ENCODE results near the gene FAM120A.

Gene FAM120A

DNA sequence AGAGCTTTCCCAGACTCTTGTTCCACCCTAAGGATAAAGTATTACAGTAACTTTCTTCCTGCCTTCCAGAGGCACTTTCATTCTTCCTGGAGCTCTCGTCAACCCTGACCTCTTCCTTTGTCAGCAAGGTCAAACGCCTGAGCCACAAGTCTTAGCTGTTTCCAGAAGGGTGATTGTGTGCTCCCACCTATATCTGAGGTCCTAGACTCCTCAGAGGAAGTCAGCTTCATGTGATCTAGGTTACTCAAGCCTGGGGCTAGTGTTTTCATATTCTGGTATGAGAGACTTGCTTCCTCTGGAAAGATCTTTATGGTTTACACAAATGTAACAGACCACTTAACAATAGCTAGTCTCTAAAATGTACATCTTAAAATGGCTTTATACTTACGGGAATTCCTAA, 5.4 kb upstream of the FAM120A start:
- no peak overlapping the region for H3K4me3 ChIP-seq (ENCODE audit: low read depth, low read length)
- DNase-seq (ENCODE audit: low read depth) = no peak
- TF ChIP-seq, protein P1, sequence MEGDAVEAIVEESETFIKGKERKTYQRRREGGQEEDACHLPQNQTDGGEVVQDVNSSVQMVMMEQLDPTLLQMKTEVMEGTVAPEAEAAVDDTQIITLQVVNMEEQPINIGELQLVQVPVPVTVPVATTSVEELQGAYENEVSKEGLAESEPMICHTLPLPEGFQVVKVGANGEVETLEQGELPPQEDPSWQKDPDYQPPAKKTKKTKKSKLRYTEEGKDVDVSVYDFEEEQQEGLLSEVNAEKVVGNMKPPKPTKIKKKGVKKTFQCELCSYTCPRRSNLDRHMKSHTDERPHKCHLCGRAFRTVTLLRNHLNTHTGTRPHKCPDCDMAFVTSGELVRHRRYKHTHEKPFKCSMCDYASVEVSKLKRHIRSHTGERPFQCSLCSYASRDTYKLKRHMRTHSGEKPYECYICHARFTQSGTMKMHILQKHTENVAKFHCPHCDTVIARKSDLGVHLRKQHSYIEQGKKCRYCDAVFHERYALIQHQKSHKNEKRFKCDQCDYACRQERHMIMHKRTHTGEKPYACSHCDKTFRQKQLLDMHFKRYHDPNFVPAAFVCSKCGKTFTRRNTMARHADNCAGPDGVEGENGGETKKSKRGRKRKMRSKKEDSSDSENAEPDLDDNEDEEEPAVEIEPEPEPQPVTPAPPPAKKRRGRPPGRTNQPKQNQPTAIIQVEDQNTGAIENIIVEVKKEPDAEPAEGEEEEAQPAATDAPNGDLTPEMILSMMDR (IDR thresholded peaks at IDR 0.05; ENCODE audit: low read depth, low read length, missing control alignments) = no peak

DNA sequence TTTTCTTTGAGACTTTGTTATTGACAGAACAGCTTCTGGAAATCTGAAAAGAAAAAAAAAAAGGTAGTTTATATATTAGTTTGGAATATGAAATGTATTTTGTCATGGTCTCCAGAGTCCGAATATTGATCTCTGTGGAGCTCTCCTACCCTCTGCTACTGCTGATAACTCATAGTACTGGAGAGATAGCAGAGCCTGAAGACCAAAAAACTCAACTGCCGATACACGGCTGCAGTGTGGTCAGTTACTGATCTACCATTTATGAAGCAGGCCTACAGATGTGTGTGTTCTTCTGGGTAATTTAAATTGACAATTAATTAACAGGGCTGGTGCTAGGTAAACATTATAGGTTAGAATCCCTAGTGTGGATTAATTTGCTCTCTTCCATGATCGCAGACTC, 3.8 kb upstream of the FAM120A start:
- TF ChIP-seq, protein P1 (IDR thresholded peaks at IDR 0.05; ENCODE audit: low read depth, low read length, missing control alignments) = no peak
- no peak for DNase-seq (ENCODE audit: low read depth)
- no peak overlapping the region for H3K4me3 ChIP-seq (ENCODE audit: low read depth, low read length)

DNA sequence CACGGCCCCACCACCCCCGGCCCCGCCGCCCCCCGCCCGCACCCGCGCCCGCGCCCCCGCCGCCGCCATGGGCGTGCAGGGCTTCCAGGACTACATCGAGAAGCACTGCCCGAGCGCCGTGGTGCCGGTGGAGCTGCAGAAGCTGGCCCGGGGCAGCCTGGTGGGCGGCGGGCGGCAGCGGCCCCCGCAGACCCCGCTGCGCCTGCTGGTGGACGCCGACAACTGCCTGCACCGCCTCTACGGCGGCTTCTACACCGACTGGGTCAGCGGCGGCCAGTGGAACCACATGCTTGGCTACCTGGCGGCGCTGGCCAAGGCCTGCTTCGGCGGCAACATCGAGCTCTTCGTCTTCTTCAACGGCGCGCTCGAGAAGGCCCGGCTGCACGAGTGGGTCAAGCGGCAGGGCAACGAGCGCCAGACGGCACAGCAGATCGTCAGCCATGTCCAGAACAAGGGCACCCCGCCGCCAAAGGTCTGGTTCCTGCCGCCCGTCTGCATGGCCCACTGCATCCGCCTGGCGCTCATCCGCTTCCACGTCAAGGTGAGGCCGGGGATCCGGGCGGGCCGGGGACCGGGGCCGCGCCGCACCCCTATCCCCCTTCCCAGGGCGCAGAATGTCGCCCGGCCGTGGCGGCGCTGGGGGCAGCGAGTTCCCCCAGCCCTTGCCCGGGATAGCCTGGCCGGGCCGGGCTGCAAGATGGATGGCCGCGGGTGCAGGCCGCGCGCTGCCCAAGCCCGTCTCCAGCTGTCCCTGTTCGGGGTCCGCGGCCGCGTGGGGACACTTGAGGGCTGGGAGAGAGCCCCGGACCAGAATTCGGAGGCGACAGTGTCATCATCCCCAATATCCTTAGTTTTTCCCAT, 594 bp downstream of the FAM120A start:
- DNase-seq (ENCODE audit: low read depth) = no peak
- TF ChIP-seq, protein P1 (IDR thresholded peaks at IDR 0.05; ENCODE audit: low read depth, low read length, missing control alignments) = no peak
- H3K4me3 ChIP-seq (ENCODE audit: low read depth, low read length) = peak overlapping the region; percentile 81

DNA sequence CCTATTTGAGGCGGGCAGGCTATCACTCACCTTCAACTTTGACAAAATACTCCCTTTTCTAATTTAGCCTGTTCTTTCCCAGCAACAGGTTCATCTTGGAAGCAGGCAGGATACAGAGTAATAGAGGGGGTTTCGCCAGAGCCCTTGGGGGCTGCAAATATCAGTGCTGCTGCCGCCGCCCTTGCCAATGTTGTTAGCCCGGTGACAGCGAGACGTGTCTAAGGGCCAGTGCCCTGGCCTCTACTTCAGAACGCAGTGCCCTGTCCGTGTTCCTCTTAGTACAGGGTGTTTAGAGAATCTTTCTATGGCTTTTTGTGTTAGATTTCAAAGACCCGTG, 1.2 kb downstream of the FAM120A start:
- peak overlapping the region; percentile 81 for H3K4me3 ChIP-seq (ENCODE audit: low read depth, low read length)
- TF ChIP-seq, protein P1 (IDR thresholded peaks at IDR 0.05; ENCODE audit: low read depth, low read length, missing control alignments) = no peak
- no peak for DNase-seq (ENCODE audit: low read depth)

DNA sequence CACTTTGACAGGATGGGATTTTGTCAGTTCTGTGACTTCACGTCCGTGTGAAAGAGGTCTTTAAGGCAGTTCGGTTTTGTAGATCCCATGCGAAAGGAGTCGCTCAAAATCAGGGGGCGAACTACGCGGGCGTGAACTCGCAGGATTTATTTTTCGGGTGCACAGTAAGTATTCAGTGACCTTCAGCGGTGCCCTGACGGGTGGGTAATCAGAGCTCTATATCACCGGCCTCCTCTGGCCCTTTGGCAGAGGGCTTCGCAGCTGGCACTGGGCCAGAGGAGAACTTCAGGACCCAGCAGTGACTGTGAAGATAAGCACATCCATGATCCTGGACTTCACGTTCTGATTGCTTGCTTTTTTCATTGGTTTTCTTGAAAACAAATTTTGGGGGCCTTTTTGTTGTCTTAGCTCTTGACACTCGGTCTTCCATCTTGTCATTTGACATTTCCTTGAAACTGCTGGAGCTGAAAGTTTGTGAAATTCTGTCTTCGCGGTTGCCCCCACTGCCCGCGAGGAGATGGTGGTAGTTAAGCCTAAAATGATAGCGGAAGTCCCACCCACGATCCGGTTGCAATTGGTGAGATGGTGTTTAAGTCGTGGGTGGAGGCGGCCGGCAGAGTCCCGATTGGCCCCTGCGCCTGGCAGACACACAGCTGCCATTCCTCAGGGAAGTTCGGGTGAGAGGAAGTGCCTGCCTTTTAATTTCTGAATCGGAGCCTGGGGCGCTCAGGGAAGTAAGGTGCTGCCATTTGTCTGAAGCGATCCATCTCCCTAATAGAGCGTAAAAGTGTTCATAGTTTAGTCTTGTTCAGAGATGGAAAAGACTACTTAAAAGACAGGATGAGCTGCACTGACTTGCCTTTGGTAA, 1.8 kb downstream of the FAM120A start, which contains the start of gene FAM120AOS:
TSS of gene FAM120AOS (minus strand) at position 535 of the 868 bp plus-strand sequence. CDS start 872 bp downstream, outside the sequence.
- peak within 1 kb of the TSS; percentile 81 for H3K4me3 ChIP-seq (ENCODE audit: low read depth, low read length)
- TF ChIP-seq, protein P1 (IDR thresholded peaks at IDR 0.05; ENCODE audit: low read depth, low read length, missing control alignments) = no peak
- peak; percentile 84 for DNase-seq (ENCODE audit: low read depth)

DNA sequence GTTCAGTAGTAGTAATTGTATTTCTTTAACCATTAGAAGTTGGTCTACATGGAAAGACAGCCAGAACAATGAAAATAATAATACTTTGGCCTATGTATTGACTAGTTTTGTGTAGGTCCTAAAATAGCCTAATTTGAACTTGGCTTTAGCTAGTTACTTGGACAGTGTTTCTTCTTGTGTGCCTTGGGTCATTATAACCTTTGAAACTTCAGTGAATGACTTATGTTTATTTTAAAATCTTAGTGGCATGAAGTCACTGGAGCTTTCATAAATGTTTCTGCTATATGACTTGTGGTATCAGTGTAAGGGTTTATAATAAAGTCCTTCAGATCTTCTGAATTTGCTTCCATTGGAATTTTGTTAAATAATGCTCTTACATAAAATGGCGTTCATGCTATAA, 4.5 kb downstream of the FAM120A start:
- DNase-seq (ENCODE audit: low read depth) = no peak
- TF ChIP-seq, protein P1 (IDR thresholded peaks at IDR 0.05; ENCODE audit: low read depth, low read length, missing control alignments) = no peak
- H3K4me3 ChIP-seq (ENCODE audit: low read depth, low read length) = no peak overlapping the region
